ENCODE data around the gene RELT.

GRCh38 chr11:73389134-73389525 is 12.9 kb downstream of the RELT start:
- TF ChIP-seq EZH2 (IDR thresholded peaks at IDR 0.05) = no peak
- TF ChIP-seq POLR2AphosphoS5 (IDR thresholded peaks at IDR 0.05; ENCODE audit: borderline replicate concordance, low read depth, low read length) = no peak
- TF ChIP-seq FOXP2 (optimal IDR thresholded peaks at IDR 0.05; ENCODE audit: control extremely low read depth, extremely low read length, insufficient read depth) = no peak

Data from SK-N-MC (cell line).